Left renal pelvis (tissue), 4 donors: ENCODE measurements around the gene OR6C68. TPM values are rescaled to one million over a fixed set of nuclear protein-coding genes. Genes with fewer than 3 reads are reported as not detected.

Source experiments
- polyA plus RNA-seq, 4 donors: library from polyadenylated mRNA; unstranded; fragments of 120-200 nt; gene quantifications; one replicate each; pipeline ENCODE4 v1.2.1, GENCODE V29; 2013; ENCODE audit not compliant: insufficient read length in 4 of 4

OR6C68 gene
- polyA plus RNA-seq, 4 donors, result not detected

Other genes starting within 250 kb of the OR6C68 start
- not detected for gene OR6C74, start 247.8 kb upstream of the OR6C68 start, polyA plus RNA-seq
- gene OR6C6, start 195.8 kb upstream of the OR6C68 start, polyA plus RNA-seq, result not detected
- not detected for gene OR6C1, start 178.0 kb upstream of the OR6C68 start, polyA plus RNA-seq
- gene OR6C3, start 161.6 kb upstream of the OR6C68 start, polyA plus RNA-seq, result not detected
- gene OR6C75, start 129.4 kb upstream of the OR6C68 start, polyA plus RNA-seq, result under 1 TPM in 1 of 4 donors, not detected in 3; 0.04 TPM
- not detected for gene OR6C65, start 91.8 kb upstream of the OR6C68 start, polyA plus RNA-seq
- gene OR6C76, start 66.1 kb upstream of the OR6C68 start, polyA plus RNA-seq, result not detected
- not detected for gene OR6C2, start 48.3 kb upstream of the OR6C68 start, polyA plus RNA-seq
- gene OR6C70, start 22.2 kb upstream of the OR6C68 start, polyA plus RNA-seq, result not detected
- gene OR6C4, start 57.2 kb downstream of the OR6C68 start, polyA plus RNA-seq, result not detected
- not detected for gene OR2AP1, start 80.1 kb downstream of the OR6C68 start, polyA plus RNA-seq
- gene OR10P1, start 144.5 kb downstream of the OR6C68 start, polyA plus RNA-seq, result not detected
- gene ITGA7, start 215.5 kb downstream of the OR6C68 start, polyA plus RNA-seq, result 10 to 100 TPM; 21.1 to 46.5 (median 39.0) TPM
- gene BLOC1S1, start 223.7 kb downstream of the OR6C68 start, polyA plus RNA-seq, result 100 to 1,000 TPM in 3 of 4 donors, 10 to 100 TPM in 1; 79.4 to 122 (median 114) TPM
- gene RDH5, start 228.0 kb downstream of the OR6C68 start, polyA plus RNA-seq, result 10 to 100 TPM in 3 of 4 donors, 1 to 10 TPM in 1; 8.4 to 38.2 (median 21.1) TPM
- gene CD63, start 236.6 kb downstream of the OR6C68 start, polyA plus RNA-seq, result 100 to 1,000 TPM; 617 to 773 (median 715) TPM